NCI-H2081 (cell line): Measurements from ENCODE around the gene NKIRAS1.
"Not testable (repeated sequence)": the region's sequence is repeated elsewhere in the genome, so short reads cannot be mapped to it uniquely, and the experiment has no call there.

Experiments
- DNase-seq, 2 experiments: peaks; one replicate each; lab custom pipeline; 2025; lab: John Stamatoyannopoulos, UW

The NKIRAS1 gene

GRCh38 chr3:23940775-23941174, 24.0 kb upstream of the NKIRAS1 start:
- DNase-seq: no peak

- no peak for DNase-seq
Observed at GRCh38 chr3:23938688-23939087, 21.9 kb upstream of the NKIRAS1 start.

GRCh38 chr3:23937296-23937695, 20.5 kb upstream of the NKIRAS1 start:
- DNase-seq: no peak

GRCh38 chr3:23934253-23934652, 17.5 kb upstream of the NKIRAS1 start:
- no peak for DNase-seq

- DNase-seq: no peak
Observed at GRCh38 chr3:23932571-23932970, 15.8 kb upstream of the NKIRAS1 start.

- no peak for DNase-seq
Observed at GRCh38 chr3:23931597-23931996, 14.8 kb upstream of the NKIRAS1 start.

- DNase-seq: no peak
Observed at GRCh38 chr3:23928524-23928923, 11.7 kb upstream of the NKIRAS1 start.

- DNase-seq: no peak
Observed at GRCh38 chr3:23926736-23927135, 9.9 kb upstream of the NKIRAS1 start.

- DNase-seq: no peak
Observed at GRCh38 chr3:23926246-23926645, 9.5 kb upstream of the NKIRAS1 start.

- no peak for DNase-seq
Observed at GRCh38 chr3:23923786-23924185, 7.0 kb upstream of the NKIRAS1 start.

GRCh38 chr3:23921052-23921511, 4.3 kb upstream of the NKIRAS1 start:
- DNase-seq: no peak

GRCh38 chr3:23920151-23920655, 3.4 kb upstream of the NKIRAS1 start:
- no peak for DNase-seq

- no peak for DNase-seq
Observed at GRCh38 chr3:23919628-23920027, 2.8 kb upstream of the NKIRAS1 start.

GRCh38 chr3:23918331-23918730, 1.5 kb upstream of the NKIRAS1 start:
- not testable (repeated sequence) for DNase-seq

- peak; percentile 56 to 60 for DNase-seq
Observed at GRCh38 chr3:23917679-23918303, 1.0 kb upstream of the NKIRAS1 start.

GRCh38 chr3:23916152-23916885, 471 bp downstream of the NKIRAS1 start:
- DNase-seq: no peak

GRCh38 chr3:23915537-23916108, 1.2 kb downstream of the NKIRAS1 start:
- DNase-seq: peak in 1 of 2 experiments; percentile 30

GRCh38 chr3:23913873-23914743, 2.7 kb downstream of the NKIRAS1 start:
- DNase-seq: no peak

- no peak for DNase-seq
Observed at GRCh38 chr3:23913182-23913581, 3.6 kb downstream of the NKIRAS1 start.

GRCh38 chr3:23912335-23912734, 4.5 kb downstream of the NKIRAS1 start:
- not testable (repeated sequence) for DNase-seq

- DNase-seq: no peak
Observed at GRCh38 chr3:23911397-23911796, 5.4 kb downstream of the NKIRAS1 start.

- DNase-seq: no peak
Observed at GRCh38 chr3:23909341-23909740, 7.4 kb downstream of the NKIRAS1 start.
